GM12878 (cell line): ENCODE data around the gene ESR2. TPM values are rescaled to one million over a fixed set of nuclear protein-coding genes. Genes with fewer than 3 reads are reported as not detected.

Experiments used
- ATAC-seq: fragments of 200-7000 bp; cut with Tn5 transposase; 3 replicates; pipeline ENCODE4 v1.9.1; 2020; ENCODE audit warnings: mild to moderate bottlenecking, moderate library complexity
- BruUV-seq: library from RNA; stranded (reverse); fragments of 400-500 nt; replicated peaks from 2 replicates; lab custom pipeline; 2021; lab: Mats Ljungman, UMichigan
- CTCF ChIA-PET: fragments of 300-600 bp; sonication (Branson Sonifier 250); formaldehyde crosslinking; extraction: SDS; loops from one replicate; lab custom pipeline; 2021; ENCODE audit warnings: inconsistent platforms; lab: Yijun Ruan, JAX
- POLR2A ChIA-PET: fragments of 350-600 bp; formaldehyde crosslinking; extraction: SDS; loops from one replicate; lab custom pipeline; 2021; ENCODE audit warnings: inconsistent platforms; lab: Charles Lee
- RAD21 ChIA-PET: fragments of 300-600 bp; sonication (Branson Sonifier 250); formaldehyde crosslinking; loops from one replicate; lab custom pipeline; 2023; ENCODE audit warnings: antibody characterized with exemption; ENCODE audit not compliant: unreplicated experiment; lab: Charles Lee
- SMC1A ChIA-PET: fragments of 300-600 bp; sonication (Branson Sonifier 250); formaldehyde crosslinking; loops from one replicate; lab custom pipeline; 2023; ENCODE audit not compliant: unreplicated experiment, uncharacterized antibody; lab: Charles Lee
- DNase-seq: peaks from one replicate; pipeline ENCODE4 v3.0.0-alpha.2; 2011; ENCODE audit warnings: low read depth, low spot score
- FAIRE-seq: peaks from 3 replicates; lab custom pipeline; 2011; peaks lifted over from hg19 to GRCh38; lab: Jason Lieb, UNC
- H2AFZ ChIP-seq: 2 replicates; pipeline ENCODE4 v1.6.0; 2011; ENCODE audit warnings: low read depth, low read length, control low read depth; ENCODE audit not compliant: control insufficient read depth
- H3K27ac ChIP-seq: 2 replicates; pipeline ENCODE4 v1.5.1; 2011; ENCODE audit warnings: control low read depth; ENCODE audit not compliant: control insufficient read depth, insufficient read depth
- H3K27me3 ChIP-seq, 2 experiments: replicated peaks in 1 of 2; 2 replicates each; pipeline versions ENCODE4 v1.6.0 to v1.6.1; 2011; ENCODE audit warnings: low read length in 1 of 2; ENCODE audit not compliant: control insufficient read depth in 2 of 2, insufficient read depth in 2 of 2
- H3K36me3 ChIP-seq, 2 experiments: 2 replicates each; pipeline ENCODE4 v1.5.1; 2011; ENCODE audit warnings: low read length in 1 of 2; ENCODE audit not compliant: control insufficient read depth in 2 of 2, insufficient read depth in 2 of 2
- H3K4me1 ChIP-seq: 2 replicates; pipeline ENCODE4 v1.6.1; 2011; ENCODE audit warnings: mild to moderate bottlenecking, low read length, moderate library complexity, mixed read lengths; ENCODE audit not compliant: control insufficient read depth, insufficient read depth
- H3K4me2 ChIP-seq: 2 replicates; pipeline ENCODE4 v1.6.0; 2011; ENCODE audit warnings: control low read depth; ENCODE audit not compliant: control insufficient read depth, insufficient read depth
- H3K4me3 ChIP-seq: fragments of 200-600 bp; sonication (generic); 2 replicates; pipeline ENCODE4 v1.5.1; 2016
- H3K79me2 ChIP-seq: 2 replicates; pipeline ENCODE4 v1.6.0; 2011; ENCODE audit warnings: low read length; ENCODE audit not compliant: control insufficient read depth, insufficient read depth
- H3K9ac ChIP-seq: 2 replicates; pipeline ENCODE4 v1.8.0; 2011; ENCODE audit warnings: low read length, control low read depth, mixed read lengths; ENCODE audit not compliant: control insufficient read depth, insufficient read depth
- H3K9me3 ChIP-seq: replicated peaks from 3 replicates; pipeline ENCODE4 v1.5.1; 2011; ENCODE audit warnings: mild to moderate bottlenecking, low read length; ENCODE audit not compliant: control insufficient read depth, insufficient read depth
- H4K20me1 ChIP-seq: 2 replicates; pipeline ENCODE4 v1.6.0; 2011; ENCODE audit not compliant: control insufficient read depth, insufficient read depth
- ATF3 ChIP-seq: IDR thresholded peaks from 2 replicates; pipeline ENCODE4 v1.6.1; 2011; ENCODE audit warnings: low read depth, mild to moderate bottlenecking, low read length, moderate library complexity, borderline replicate concordance; ENCODE audit errors: extremely low read depth
- CHD4 ChIP-seq: fragments of 200-600 bp; sonication (generic); IDR thresholded peaks from 2 replicates; pipeline ENCODE4 v1.6.1; 2016; ENCODE audit warnings: mild to moderate bottlenecking
- MLLT1 ChIP-seq: fragments of 450-650 bp; IDR thresholded peaks from 2 replicates; pipeline ENCODE4 v1.6.1; 2016; ENCODE audit warnings: mild to moderate bottlenecking
- NFYA ChIP-seq: IDR thresholded peaks from 2 replicates; pipeline ENCODE4 v1.6.1; 2011; ENCODE audit warnings: low read depth, mild to moderate bottlenecking, low read length, improper control_type of control experiment, borderline replicate concordance
- NKRF ChIP-seq: fragments of 450-650 bp; conservative IDR thresholded peaks from 2 replicates; pipeline ENCODE4 v1.6.1; 2017; ENCODE audit warnings: mild to moderate bottlenecking, moderate library complexity
- NRF1 ChIP-seq: conservative IDR thresholded peaks from 2 replicates; pipeline ENCODE4 v1.6.1; 2011; ENCODE audit warnings: mild to moderate bottlenecking, low read depth, low read length, improper control_type of control experiment
- RAD21 ChIP-seq: IDR thresholded peaks from 2 replicates; pipeline ENCODE4 v1.6.1; 2011; ENCODE audit warnings: mild to moderate bottlenecking, low read depth, low read length, moderate library complexity; ENCODE audit not compliant: insufficient read depth
- RBBP5 ChIP-seq: fragments of 200-600 bp; sonication (generic); conservative IDR thresholded peaks from 2 replicates; pipeline ENCODE4 v1.6.1; 2016
- RUNX3 ChIP-seq: IDR thresholded peaks from 2 replicates; pipeline ENCODE4 v1.6.1; 2012; ENCODE audit warnings: low read length, inconsistent platforms
- TARDBP ChIP-seq: IDR thresholded peaks from 2 replicates; pipeline ENCODE4 v1.6.1; 2016; ENCODE audit warnings: borderline replicate concordance
- TCF3 ChIP-seq: IDR thresholded peaks from 2 replicates; pipeline ENCODE4 v1.6.1; 2012; ENCODE audit warnings: low read depth, mild to moderate bottlenecking, low read length, borderline replicate concordance; ENCODE audit not compliant: insufficient read depth
- TCF7 ChIP-seq: IDR thresholded peaks from 2 replicates; pipeline ENCODE4 v1.6.1; 2014; ENCODE audit warnings: antibody characterized with exemption, borderline replicate concordance
- ZBED1 ChIP-seq: IDR thresholded peaks from 2 replicates; pipeline ENCODE4 v1.6.1; 2016; ENCODE audit warnings: borderline replicate concordance
- ZNF274 ChIP-seq: IDR thresholded peaks from one replicate; pipeline ENCODE4 v1.8.0; 2011; ENCODE audit not compliant: insufficient read length, insufficient read depth
- WGBS: methylation state at CpG from one replicate; pipeline ENCODE4 v1.1.6; 2016; ENCODE audit warnings: low lambda C conversion rate; ENCODE audit not compliant: insufficient replicate concordance, insufficient coverage; ENCODE audit errors: missing lambda C conversion rate; 5-methylcytosine and 5-hydroxymethylcytosine counted together
- in situ Hi-C: fragments of 300-500 bp; cut with MboI; formaldehyde crosslinking; loops from 9 replicates; pipeline ENCODE4 v1.14.3; 2018; ENCODE audit warnings: mixed read lengths
- intact Hi-C: fragments of 100-400 bp; cut with micrococcal nuclease; formaldehyde crosslinking; loops from one replicate; pipeline ENCODE4 v1.14.2; 2022; ENCODE audit not compliant: unreplicated experiment
- polyA plus RNA-seq, 11 experiments: library from polyadenylated mRNA; depleted of rRNA in 4 of 11; unstranded in 6 of 11; stranded (reverse) in 5 of 11; fragments of >200 nt; fragmentation: Nextera tagmentation in 4 of 11; fragmentation: Illumina TruSeq in 1 of 11; extraction: Ambion mirVana in 4 of 11; extraction: Trizol in 1 of 11; gene quantifications; 1 replicate in 1 of 11; 2 replicates in 10 of 11; pipeline versions ENCODE4 v1.2.1 to v1.2.3, GENCODE V29; 2011 to 2016; ENCODE audit warnings: inconsistent platforms in 2 of 11, missing spikeins in 2 of 11, low read depth in 1 of 11
- total RNA-seq, 4 experiments: library from RNA; depleted of rRNA in 3 of 4; stranded (reverse); fragments of >200 nt in 3 of 4; fragmentation: Illumina TruSeq in 1 of 4; extraction: Trizol in 1 of 4; gene quantifications; 2 replicates each; pipeline versions ENCODE4 v1.2.1 to v1.2.3, GENCODE V29; 2013 to 2021

ESR2 gene
- total and polyA plus RNA-seq, 10 of the 15 experiments (the other 5 are each of a cell fraction or from before 2014, with no cell fraction given): 0.29 to 2.6 (median 0.81) TPM

GRCh38 chr14:64208981-64209380 is 85.2 kb downstream of the ESR2 start:
- intact Hi-C loops: no loop called here
- FAIRE-seq (no peak), DNase-seq (no peak), ATAC-seq (no peak)
- Histone ChIP-seq H3K36me3 (peaks cover 6 to 16% of the 10 kb centered on the region in 2 experiments), H2AFZ (no peak overlapping the region), H3K4me2 (no peak overlapping the region), H3K4me1 (peaks cover 5% of the 10 kb centered on the region; the same call in 1 of the 2 replicates), H3K9ac (no peak overlapping the region), H3K9me3 (no peaks in the 10 kb centered on the region), H3K27me3 (no peaks in the 10 kb centered on the region), H3K27ac (no peak overlapping the region; the same call in 1 of the 2 replicates), H3K4me3 (no peak overlapping the region), H3K79me2 (no peaks in the 10 kb centered on the region), H4K20me1 (no peaks in the 10 kb centered on the region)
- RAD21 ChIA-PET: interaction anchor here (0.9 to 2.1 kb wide), 5 partner anchors 10 to 92 kb away, joined by 3 to 11 read pairs (median 3); no protein-coding TSS in a partner anchor
- POLR2A ChIA-PET: interaction anchor here (0.6 kb wide), 1 partner anchor 12 kb away, joined by 3 read pairs; no protein-coding TSS in a partner anchor
- TF ChIP-seq TCF7 (no peak), CHD4 (no peak), RBBP5 (no peak), RUNX3 (no peak)
- SMC1A ChIA-PET: interaction anchor here (0.9 to 2.0 kb wide), 4 partner anchors 10 to 192 kb away, joined by 3 to 9 read pairs (median 4); no protein-coding TSS in a partner anchor
- in situ Hi-C loops: no loop called here
- no TSS peak for BruUV-seq
- CTCF ChIA-PET: interaction anchor here (0.9 to 2.1 kb wide), 4 partner anchors 15 to 87 kb away, joined by 3 to 7 read pairs (median 4); no protein-coding TSS in a partner anchor
- 97% methylated on average over 10 of the region's 10 CpGs for WGBS

GRCh38 chr14:64208261-64208660 is 85.9 kb downstream of the ESR2 start:
- no TSS peak for BruUV-seq
- H3K9me3 ChIP-seq: no peaks in the 10 kb centered on the region
- H3K27ac ChIP-seq: no peak overlapping the region
- no peak overlapping the region for H3K4me2 ChIP-seq
- ChIA-PET SMC1A (interaction anchor here (2.0 kb wide), 1 partner anchor 10 kb away, joined by 9 read pairs; no protein-coding TSS in a partner anchor), CTCF (interaction anchor here (1.3 to 1.7 kb wide), 2 partner anchors 11 to 33 kb away, joined by 3 read pairs; no protein-coding TSS in a partner anchor), POLR2A (interaction anchor here (0.8 kb wide), 1 partner anchor 26 kb away, joined by 3 read pairs; no protein-coding TSS in a partner anchor), RAD21 (interaction anchor here (1.3 to 2.1 kb wide), 2 partner anchors 11 to 28 kb away, joined by 5 to 11 read pairs; no protein-coding TSS in a partner anchor)
- FAIRE-seq: no peak
- no peak for DNase-seq
- no peak overlapping the region for H3K4me3 ChIP-seq
- no peak overlapping the region for H2AFZ ChIP-seq
- no peaks in the 10 kb centered on the region for H3K27me3 ChIP-seq
- in situ Hi-C loops (no loop called here), intact Hi-C loops (no loop called here)
- no peak overlapping the region for H3K9ac ChIP-seq
- H3K79me2 ChIP-seq: no peaks in the 10 kb centered on the region
- over 99% methylated on average over 7 of the region's 7 CpGs for WGBS
- H3K4me1 ChIP-seq: peaks cover 5% of the 10 kb centered on the region; the same call in 1 of the 2 replicates
- no peaks in the 10 kb centered on the region for H4K20me1 ChIP-seq
- peaks cover 6 to 14% of the 10 kb centered on the region in 2 experiments for H3K36me3 ChIP-seq
- no peak for ATAC-seq
- TF ChIP-seq ATF3: no peak
- TF ChIP-seq ZBED1: no peak
- TF ChIP-seq NFYA: no peak
- no peak for TF ChIP-seq NRF1
- TF ChIP-seq RAD21: no peak
- no peak for TF ChIP-seq TCF3
- TF ChIP-seq ZNF274: no peak
- no peak for TF ChIP-seq NKRF
- TF ChIP-seq TARDBP: no peak
- TF ChIP-seq MLLT1: no peak
